Activated T-cell treated with anti-CD3 and anti-CD28 coated beads, Interleukin-2, amount 50 U/mL, for 4 hours (primary cell): ENCODE measurements around the gene NOL7. TPM values are rescaled to one million over a fixed set of nuclear protein-coding genes. Genes with fewer than 3 reads are reported as not detected.

Source experiments
- ATAC-seq, 2 donors: fragments of 200-7000 bp; cut with Tn5 transposase; one replicate each; pipeline ENCODE4 v1.10.0; 2021
- DNase-seq: peaks from one replicate; pipeline ENCODE4 v3.0.0-alpha.2; 2020
- H3K27me3 Mint-ChIP-seq: one replicate; pipeline ENCODE4 v1.8.0; 2021; ENCODE audit warnings: low read depth, mixed read lengths
- H3K36me3 Mint-ChIP-seq: one replicate; pipeline ENCODE4 v1.8.0; 2022; ENCODE audit warnings: mixed read lengths; ENCODE audit not compliant: insufficient read depth
- H3K4me1 Mint-ChIP-seq: one replicate; pipeline ENCODE4 v1.8.0; 2021; ENCODE audit warnings: low read depth, mixed read lengths
- H3K4me3 Mint-ChIP-seq: one replicate; pipeline ENCODE4 v1.8.0; 2021; ENCODE audit warnings: mild to moderate bottlenecking, moderate library complexity, mixed read lengths
- H3K9me3 Mint-ChIP-seq: one replicate; pipeline ENCODE4 v1.8.0; 2021; ENCODE audit warnings: mixed read lengths
- total RNA-seq, 3 donors: library from RNA; stranded (reverse); gene quantifications; one replicate each; pipeline ENCODE4 v1.2.1, GENCODE V29; 2021

The NOL7 gene
- total RNA-seq, 3 donors from 2014 or later, result 194 to 213 (median 201) TPM

DNA sequence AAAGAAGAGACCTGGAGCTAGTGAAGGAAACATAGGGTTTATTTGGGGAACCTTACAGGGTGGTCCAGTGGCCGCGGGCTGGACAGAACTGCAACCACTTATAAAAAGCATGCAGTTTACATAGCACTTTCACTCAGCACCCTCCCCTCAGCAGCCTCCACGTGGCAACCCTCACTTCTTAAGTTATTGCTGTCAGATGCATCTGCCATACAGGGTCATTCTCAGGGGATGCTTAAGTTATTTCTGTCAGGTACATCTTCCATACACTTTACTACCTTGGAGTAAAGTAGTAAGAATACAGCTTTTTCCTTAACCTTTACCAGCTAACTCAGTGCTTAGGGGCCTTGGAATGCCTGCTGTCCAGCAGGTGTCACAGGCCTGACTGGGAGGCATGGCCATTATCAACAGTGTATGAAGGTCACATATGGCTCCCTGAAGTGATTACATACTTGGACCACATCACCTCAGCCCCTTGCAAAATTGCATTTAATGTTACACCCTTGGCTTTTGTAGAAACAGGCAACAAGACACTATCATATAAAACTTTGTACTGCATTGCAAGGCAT lies 2.0 kb upstream of the NOL7 start:
- H3K4me1 Mint-ChIP-seq, result peaks cover 36% of the 10 kb centered on the region
- peaks cover 22% of the 10 kb centered on the region for H3K36me3 Mint-ChIP-seq
- H3K9me3 Mint-ChIP-seq, result no peaks in the 10 kb centered on the region
- no peak for DNase-seq
- ATAC-seq, result no peak
- H3K27me3 Mint-ChIP-seq, result no peaks in the 10 kb centered on the region
- no peak overlapping the region for H3K4me3 Mint-ChIP-seq

DNA sequence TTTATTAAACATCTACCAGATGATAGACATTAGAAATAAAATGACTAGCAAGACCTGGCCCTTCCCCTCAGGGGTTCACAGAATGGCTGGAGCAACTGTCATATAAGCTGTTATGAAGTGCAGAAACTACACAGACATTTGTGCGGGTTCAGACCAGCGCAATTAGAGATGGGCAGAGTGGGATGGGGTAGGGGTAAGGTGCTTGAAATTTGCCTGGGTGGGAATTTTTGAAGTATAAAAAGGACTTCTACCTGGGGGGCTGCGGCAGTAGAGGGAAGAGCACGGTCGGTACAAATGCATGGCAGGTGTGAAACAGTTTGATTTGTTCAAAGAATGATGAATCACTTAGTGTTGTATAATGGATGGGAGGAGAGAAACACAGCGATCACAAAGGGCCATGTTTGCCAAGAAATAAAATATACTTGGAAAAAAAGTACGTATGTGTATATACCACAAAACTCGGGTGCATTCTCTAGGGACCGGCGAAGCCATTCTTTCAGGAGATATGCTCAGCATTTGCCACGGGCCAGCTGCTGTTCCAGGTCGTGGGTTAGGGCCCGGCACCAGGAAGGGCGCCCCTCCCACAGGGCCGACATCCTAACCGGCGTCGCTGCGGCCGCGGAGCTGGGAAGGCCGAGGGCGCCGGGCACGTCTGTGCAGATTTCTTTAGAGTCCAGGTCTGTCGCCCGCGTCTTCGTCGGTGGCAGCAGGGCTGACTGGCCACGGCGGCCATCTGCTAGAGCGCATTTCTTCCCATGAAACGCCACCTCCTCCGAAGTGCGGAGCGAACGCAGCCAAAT lies 809 bp upstream of the NOL7 start:
- peak; percentile 26 to 29 for ATAC-seq
- Mint-ChIP-seq H3K9me3 (no peaks in the 10 kb centered on the region), H3K4me1 (peaks cover 37% of the 10 kb centered on the region), H3K36me3 (peaks cover 26% of the 10 kb centered on the region), H3K4me3 (peak overlapping the region; percentile 99), H3K27me3 (no peaks in the 10 kb centered on the region)
- DNase-seq, result no peak

DNA sequence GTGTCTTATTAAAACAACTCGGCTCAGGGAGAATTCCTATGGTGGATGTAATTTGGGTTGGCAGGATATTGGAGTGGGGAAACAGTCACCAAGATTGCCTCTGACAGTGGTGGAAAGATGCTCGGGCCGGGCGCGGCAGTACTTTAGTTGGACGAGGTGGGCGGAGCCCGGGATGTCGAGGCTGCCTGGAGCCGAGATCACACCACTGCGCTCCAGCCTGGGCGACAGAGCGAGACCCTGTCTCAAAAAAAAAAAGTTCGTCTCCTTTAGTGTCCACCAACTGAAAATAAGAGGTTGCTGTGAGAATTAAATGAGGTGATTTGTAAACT lies 621 bp downstream of the NOL7 start:
- Mint-ChIP-seq H3K27me3 (no peaks in the 10 kb centered on the region), H3K9me3 (no peaks in the 10 kb centered on the region), H3K36me3 (peaks cover 26% of the 10 kb centered on the region), H3K4me1 (peaks cover 37% of the 10 kb centered on the region), H3K4me3 (peak overlapping the region; percentile 99)
- peak; percentile 30 for DNase-seq
- ATAC-seq, result peak; percentile 49

DNA sequence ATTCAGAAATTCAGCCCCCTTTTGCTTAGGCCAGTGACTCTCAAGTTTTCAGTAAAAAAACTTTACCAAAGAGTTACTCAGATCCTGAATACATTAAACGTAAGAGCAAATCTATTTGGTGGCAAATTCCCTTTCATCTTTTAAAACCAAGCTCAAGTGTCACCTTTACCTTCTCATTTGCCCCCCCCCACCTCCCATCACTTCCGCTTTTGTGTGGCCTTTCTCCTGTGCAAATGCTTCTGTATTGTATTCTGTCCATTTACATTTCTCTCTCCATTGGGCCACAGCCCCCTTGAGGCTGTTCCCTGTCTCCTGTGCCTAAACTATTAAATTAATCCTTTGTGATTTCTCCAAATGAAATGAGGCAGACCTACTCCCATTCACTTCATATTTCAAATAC lies 1.9 kb downstream of the NOL7 start:
- ATAC-seq (no peak), DNase-seq (no peak)
- peaks cover 31% of the 10 kb centered on the region for H3K4me1 Mint-ChIP-seq
- H3K36me3 Mint-ChIP-seq, result peaks cover 28% of the 10 kb centered on the region
- no peaks in the 10 kb centered on the region for H3K9me3 Mint-ChIP-seq
- H3K27me3 Mint-ChIP-seq, result no peaks in the 10 kb centered on the region
- H3K4me3 Mint-ChIP-seq, result peak overlapping the region; percentile 99

DNA sequence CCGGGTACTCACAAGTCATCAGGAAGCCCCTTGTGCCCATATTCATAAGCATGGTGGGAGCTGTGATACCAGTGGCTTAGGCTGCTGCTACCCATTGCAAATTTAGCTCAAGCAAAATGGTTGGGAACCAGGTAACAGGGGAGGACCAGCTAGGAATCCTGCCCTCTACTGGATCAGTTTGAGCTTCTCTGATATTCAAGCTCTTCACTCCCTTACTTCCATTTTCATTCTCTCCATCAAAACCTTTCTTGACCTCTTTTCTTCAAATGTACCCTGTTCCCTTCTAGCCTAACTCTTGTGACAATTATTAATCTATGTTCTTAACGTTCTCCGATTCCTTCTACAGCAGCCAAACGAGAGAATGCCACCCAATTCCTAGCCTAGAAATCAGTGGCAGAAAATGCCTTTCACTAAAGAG lies 9.7 kb downstream of the NOL7 start:
- no peak overlapping the region for H3K4me3 Mint-ChIP-seq
- H3K36me3 Mint-ChIP-seq, result peaks cover 48% of the 10 kb centered on the region
- DNase-seq (peak; percentile 10), ATAC-seq (peak; percentile 80 to 86)
- H3K9me3 Mint-ChIP-seq, result no peaks in the 10 kb centered on the region
- peaks cover 17% of the 10 kb centered on the region for H3K4me1 Mint-ChIP-seq
- H3K27me3 Mint-ChIP-seq, result no peaks in the 10 kb centered on the region

DNA sequence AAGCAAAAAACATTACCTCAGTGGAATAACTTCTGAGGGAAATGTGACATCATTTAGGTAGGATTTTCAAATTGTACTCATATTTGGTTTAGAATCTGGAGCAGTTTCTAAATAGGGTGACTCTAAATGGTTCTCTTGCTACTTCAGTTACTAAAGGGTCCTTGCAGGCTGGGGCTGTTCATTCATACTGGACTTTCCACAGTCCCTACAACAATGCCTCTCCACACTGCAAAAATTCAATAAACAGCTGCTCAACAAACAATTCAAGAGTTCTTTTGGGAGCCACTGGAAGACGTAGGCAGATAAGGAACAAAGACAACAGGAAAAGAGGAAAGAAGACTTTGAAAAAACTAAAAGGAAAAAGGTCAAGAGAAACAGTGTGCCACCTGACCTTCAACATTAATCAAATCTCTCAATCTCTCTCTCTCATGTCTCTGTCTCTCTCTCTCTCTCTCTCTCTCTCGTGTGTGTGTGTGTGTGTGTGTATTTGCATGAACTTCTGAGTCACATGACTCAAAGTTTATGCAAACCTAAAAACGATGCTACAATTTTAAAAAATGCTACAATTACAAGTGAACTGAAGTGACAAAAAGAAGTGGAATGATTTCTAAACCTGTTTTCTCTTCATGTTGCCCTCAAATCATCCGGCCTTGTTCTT lies 14.5 kb downstream of the NOL7 start:
- Mint-ChIP-seq H3K27me3 (no peaks in the 10 kb centered on the region), H3K4me3 (no peak overlapping the region), H3K9me3 (no peaks in the 10 kb centered on the region), H3K36me3 (peaks cover 46% of the 10 kb centered on the region), H3K4me1 (peaks cover 21% of the 10 kb centered on the region)
- no peak for DNase-seq
- no peak for ATAC-seq

DNA sequence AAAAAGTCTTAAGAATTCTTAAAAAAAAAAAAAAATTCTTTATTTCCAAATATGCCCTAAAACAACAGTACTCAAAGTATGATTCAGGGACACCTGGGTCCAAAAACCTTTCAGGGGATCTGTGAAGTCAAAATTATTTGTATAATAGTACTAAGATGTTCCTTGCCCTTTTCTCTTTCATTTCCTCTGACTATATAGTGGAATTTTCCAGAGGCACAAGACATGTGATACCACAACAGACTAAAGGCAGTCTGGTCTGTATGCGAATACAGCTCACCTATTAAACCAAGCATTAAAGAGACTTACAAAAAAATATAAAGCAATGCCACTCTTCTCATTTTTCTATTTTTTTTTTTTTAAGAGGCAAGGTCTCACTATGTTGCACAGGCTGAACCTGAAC lies 15.4 kb downstream of the NOL7 start:
- ATAC-seq (peak; percentile 48 to 67), DNase-seq (no peak)
- peaks cover 45% of the 10 kb centered on the region for H3K36me3 Mint-ChIP-seq
- no peaks in the 10 kb centered on the region for H3K27me3 Mint-ChIP-seq
- no peaks in the 10 kb centered on the region for H3K9me3 Mint-ChIP-seq
- H3K4me3 Mint-ChIP-seq, result no peak overlapping the region
- peaks cover 16% of the 10 kb centered on the region for H3K4me1 Mint-ChIP-seq

DNA sequence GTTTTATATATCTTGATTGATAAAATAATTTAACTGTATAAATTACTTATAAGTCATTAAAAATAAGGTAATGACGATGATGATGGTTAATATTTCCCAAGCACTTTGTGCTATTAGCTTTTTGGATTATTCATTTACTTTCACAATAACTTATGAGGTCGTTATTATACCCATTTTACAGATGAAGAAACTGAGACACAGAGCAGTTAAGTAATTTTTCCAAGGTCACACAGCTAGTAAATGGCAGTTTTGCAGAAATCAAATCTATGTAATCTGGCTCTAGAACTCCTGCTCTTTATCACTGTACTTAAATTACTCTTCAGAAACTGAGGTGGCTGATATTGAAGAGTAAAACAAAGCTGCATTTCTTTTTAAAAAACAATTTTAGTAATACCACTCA lies 18.2 kb downstream of the NOL7 start:
- ATAC-seq (no peak), DNase-seq (no peak)
- Mint-ChIP-seq H3K4me1 (peaks cover 37% of the 10 kb centered on the region), H3K4me3 (no peak overlapping the region), H3K36me3 (peaks cover 46% of the 10 kb centered on the region), H3K9me3 (no peaks in the 10 kb centered on the region), H3K27me3 (no peaks in the 10 kb centered on the region)

DNA sequence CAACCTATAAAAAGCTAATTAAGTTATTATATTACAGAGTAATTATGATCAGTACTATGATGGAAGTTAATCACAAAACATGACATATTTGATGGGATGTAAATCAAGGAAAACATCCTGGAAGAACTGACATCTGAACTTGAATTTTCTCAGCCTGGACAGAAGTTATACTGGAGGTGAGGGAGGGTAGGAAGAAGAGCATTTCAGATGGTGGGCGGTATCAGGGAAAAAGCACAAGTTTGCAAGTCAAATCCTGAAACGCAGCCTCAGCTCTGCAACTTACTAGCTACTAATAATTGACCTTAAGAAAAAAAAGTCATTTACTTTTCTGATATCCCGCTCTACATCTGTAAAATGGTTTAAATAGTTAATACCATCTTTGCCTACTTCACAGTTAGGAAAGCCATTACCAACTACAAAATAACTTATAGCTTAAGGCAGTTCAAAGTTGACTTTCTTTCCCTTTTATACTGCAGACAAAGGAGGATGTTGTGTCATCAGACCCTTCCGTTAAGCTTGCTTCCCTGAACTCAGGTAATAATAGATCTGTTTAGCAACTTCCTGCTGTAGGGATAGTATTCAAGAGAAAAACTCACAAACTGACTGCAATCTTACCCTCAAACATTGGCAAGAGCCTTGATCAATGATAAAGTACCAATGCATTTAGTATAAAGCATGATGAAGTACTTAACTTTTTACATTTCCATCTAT lies 21.0 kb downstream of the NOL7 start:
- no peak for ATAC-seq
- Mint-ChIP-seq H3K4me1 (peaks cover 33% of the 10 kb centered on the region), H3K36me3 (peaks cover 49% of the 10 kb centered on the region)

DNA sequence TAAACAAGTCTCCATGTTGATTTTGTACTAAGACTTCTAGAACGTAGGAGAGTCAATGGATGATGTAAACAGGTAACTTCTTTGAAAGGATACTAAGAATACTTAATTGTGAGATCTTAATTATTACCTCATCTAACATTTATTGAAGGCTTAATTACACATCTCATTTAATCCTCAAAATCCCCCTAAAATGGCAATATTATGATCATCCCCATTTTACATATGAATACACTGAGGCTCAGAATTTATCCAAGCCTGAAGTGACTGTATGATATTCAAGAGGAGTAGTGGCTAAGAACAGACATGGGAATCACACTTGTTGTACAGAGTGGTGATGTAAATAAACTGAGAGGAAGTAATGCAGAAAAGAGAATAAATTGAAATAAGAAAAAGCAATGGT lies 22.9 kb downstream of the NOL7 start:
- no peak for ATAC-seq
- Mint-ChIP-seq H3K27me3 (no peaks in the 10 kb centered on the region), H3K4me3 (no peak overlapping the region), H3K4me1 (peaks cover 38% of the 10 kb centered on the region), H3K9me3 (no peaks in the 10 kb centered on the region), H3K36me3 (peaks cover 41% of the 10 kb centered on the region)
- DNase-seq, result no peak

More for the DNA sequence above, 21.0 kb downstream of the NOL7 start:
- H3K9me3 Mint-ChIP-seq, result no peaks in the 10 kb centered on the region
- no peaks in the 10 kb centered on the region for H3K27me3 Mint-ChIP-seq
- no peak overlapping the region for H3K4me3 Mint-ChIP-seq
- no peak for DNase-seq

DNA sequence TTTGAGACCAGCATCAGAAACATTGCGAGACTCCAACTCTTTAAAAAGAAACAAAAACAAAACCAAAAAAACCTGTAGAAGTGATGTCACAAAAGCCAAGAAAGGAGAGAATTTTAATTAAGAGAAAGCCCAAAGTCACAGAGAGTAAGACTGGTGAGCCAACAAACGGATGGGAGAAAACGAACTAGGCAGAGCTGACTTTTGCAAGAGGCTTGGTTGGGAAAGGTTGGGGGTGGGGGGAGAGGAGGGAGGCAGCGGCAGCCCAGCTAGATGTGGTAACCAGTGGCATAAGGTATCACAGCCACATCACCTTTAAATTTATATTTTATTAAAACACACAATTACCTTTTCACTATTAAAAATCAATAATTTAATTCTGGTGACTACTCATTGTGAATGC lies 23.5 kb downstream of the NOL7 start:
- Mint-ChIP-seq H3K27me3 (no peaks in the 10 kb centered on the region), H3K4me1 (peaks cover 43% of the 10 kb centered on the region), H3K36me3 (peaks cover 46% of the 10 kb centered on the region), H3K4me3 (no peak overlapping the region), H3K9me3 (no peaks in the 10 kb centered on the region)
- DNase-seq, result no peak
- ATAC-seq, result no peak

DNA sequence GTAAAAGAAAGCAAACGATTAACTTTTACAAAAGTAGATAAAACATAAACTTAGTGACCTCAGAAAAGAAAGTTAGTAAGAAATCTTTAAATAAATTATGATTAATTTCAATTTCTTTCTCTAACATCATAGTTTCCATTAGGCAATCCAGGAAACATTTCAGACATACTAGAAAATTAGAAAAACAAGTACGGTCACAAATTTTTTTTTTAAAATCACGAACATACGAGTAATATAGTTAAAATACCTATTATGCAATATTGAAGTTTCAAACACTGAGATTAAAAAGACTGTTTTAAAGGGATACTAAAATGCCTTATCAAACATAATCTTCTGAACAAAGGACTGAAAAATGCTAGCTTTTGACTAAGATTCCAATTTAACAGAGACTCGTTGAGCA lies 26.2 kb downstream of the NOL7 start:
- H3K36me3 Mint-ChIP-seq, result peaks cover 41% of the 10 kb centered on the region
- H3K9me3 Mint-ChIP-seq, result no peaks in the 10 kb centered on the region
- no peak overlapping the region for H3K4me3 Mint-ChIP-seq
- peaks cover 36% of the 10 kb centered on the region for H3K4me1 Mint-ChIP-seq
- H3K27me3 Mint-ChIP-seq, result no peaks in the 10 kb centered on the region
- DNase-seq (no peak), ATAC-seq (peak in 1 of 2 donors; percentile 18)

DNA sequence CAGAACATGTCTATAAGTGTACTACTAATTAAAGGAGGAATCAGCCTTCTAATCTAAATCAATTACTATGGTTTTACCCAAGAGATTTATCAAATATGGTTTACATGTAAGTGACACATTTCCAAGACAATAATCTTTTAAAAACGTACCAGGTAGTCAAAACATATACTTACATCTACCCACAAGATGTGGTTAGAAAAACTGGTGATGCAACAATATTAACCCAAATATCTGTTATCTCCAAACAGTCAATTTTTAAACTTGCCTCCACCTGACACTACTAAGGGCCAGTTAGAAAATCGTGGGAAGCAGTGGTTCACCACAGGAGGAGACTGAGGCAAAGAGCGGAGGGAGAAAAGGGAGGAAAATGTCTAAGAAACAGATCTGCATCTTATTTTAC lies 28.0 kb downstream of the NOL7 start:
- ATAC-seq (no peak), DNase-seq (no peak)
- no peaks in the 10 kb centered on the region for H3K27me3 Mint-ChIP-seq
- H3K36me3 Mint-ChIP-seq, result peaks cover 31% of the 10 kb centered on the region
- H3K4me3 Mint-ChIP-seq, result no peak overlapping the region
- H3K4me1 Mint-ChIP-seq, result peaks cover 24% of the 10 kb centered on the region
- no peaks in the 10 kb centered on the region for H3K9me3 Mint-ChIP-seq

DNA sequence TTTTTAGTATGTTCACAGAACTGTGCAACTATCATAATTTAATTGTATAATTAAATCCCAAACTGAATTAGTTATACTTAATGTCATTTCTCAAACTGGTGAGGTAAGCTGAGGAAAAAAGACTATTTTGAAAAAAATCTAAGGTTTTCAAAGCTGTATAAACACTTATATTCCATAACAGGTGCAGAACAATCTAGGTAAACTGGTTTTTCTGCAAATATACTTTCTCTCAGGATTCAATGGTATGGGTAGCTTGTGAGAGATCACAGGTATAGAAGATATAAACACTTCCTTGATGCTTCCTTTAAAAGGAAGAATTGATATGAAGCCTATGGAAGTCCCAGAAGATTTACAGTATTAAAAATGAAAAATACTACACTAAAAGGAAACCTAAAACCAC lies 33.7 kb downstream of the NOL7 start:
- Mint-ChIP-seq H3K4me1 (peaks cover 18% of the 10 kb centered on the region), H3K36me3 (peaks cover 21% of the 10 kb centered on the region), H3K4me3 (no peak overlapping the region), H3K9me3 (no peaks in the 10 kb centered on the region), H3K27me3 (no peaks in the 10 kb centered on the region)
- ATAC-seq (no peak), DNase-seq (no peak)
